ENCODE measurements around the gene ZC3H13.

DNA sequence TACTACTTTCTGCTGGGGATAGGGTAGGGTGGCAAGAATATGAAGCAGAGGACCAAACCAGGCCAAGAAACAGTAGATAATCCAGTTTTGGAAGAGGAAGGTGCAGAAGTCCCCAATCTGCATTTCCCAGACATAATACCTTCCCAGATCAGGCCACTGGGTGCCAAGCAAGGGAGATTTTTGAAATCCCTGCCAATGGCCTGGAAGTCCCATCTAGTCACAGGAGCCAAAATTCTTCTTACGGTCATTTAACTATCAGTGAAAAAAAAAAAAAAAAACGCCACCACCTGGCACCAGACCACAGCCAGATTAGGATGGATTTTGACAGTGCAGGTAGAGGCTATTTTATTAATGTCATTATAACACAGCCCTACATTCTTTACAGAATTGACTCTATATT is 57.8 kb downstream of the ZC3H13 start:
- no peak for TF ChIP-seq EP300 (IDR thresholded peaks at IDR 0.05)
- TF ChIP-seq CTCF (IDR thresholded peaks at IDR 0.05) = no peak
- no peak for TF ChIP-seq POLR2A (IDR thresholded peaks at IDR 0.05)

Data from gastroesophageal sphincter (tissue), 3 donors.